ENCODE data around the gene CDC16.
"Not testable (repeated sequence)": the region's sequence is repeated elsewhere in the genome, so short reads cannot be mapped to it uniquely, and the experiment has no call there.

CDC16 gene

GRCh38 chr13:114249077-114249476 is 14.4 kb downstream of the CDC16 start:
- Histone ChIP-seq H3K4me1 (ENCODE audit: control insufficient read depth, insufficient read depth, low read length) (no peaks in the 10 kb centered on the region), H3K36me3 (ENCODE audit: control insufficient read depth, insufficient read depth, low read length) (peaks cover 38% of the 10 kb centered on the region), H3K9ac (ENCODE audit: low read depth, low read length) (no peak overlapping the region), H3K9me3 (ENCODE audit: control insufficient read depth, insufficient read depth, low read length) (no peaks in the 10 kb centered on the region), H3K27me3 (ENCODE audit: control insufficient read depth, insufficient read depth, low read length) (no peaks in the 10 kb centered on the region), H3K4me3 (ENCODE audit: low read depth, low read length) (no peak overlapping the region)

- H3K9ac ChIP-seq (ENCODE audit: low read depth, low read length); H3K27me3 ChIP-seq (ENCODE audit: control insufficient read depth, insufficient read depth, low read length); H3K9me3 ChIP-seq (ENCODE audit: control insufficient read depth, insufficient read depth, low read length); H3K4me1 ChIP-seq (ENCODE audit: control insufficient read depth, insufficient read depth, low read length); H3K4me3 ChIP-seq (ENCODE audit: low read depth, low read length): not testable (repeated sequence)
- peaks cover 24% of the 10 kb centered on the region for H3K36me3 ChIP-seq (ENCODE audit: control insufficient read depth, insufficient read depth, low read length)
Observed at GRCh38 chr13:114251639-114252440, 17.1 kb downstream of the CDC16 start.

GRCh38 chr13:114256547-114256946 is 21.9 kb downstream of the CDC16 start:
- Histone ChIP-seq H3K36me3 (ENCODE audit: control insufficient read depth, insufficient read depth, low read length) (peaks cover 32% of the 10 kb centered on the region), H3K9ac (ENCODE audit: low read depth, low read length) (no peak overlapping the region), H3K4me3 (ENCODE audit: low read depth, low read length) (no peak overlapping the region), H3K4me1 (ENCODE audit: control insufficient read depth, insufficient read depth, low read length) (peaks cover 14% of the 10 kb centered on the region), H3K9me3 (ENCODE audit: control insufficient read depth, insufficient read depth, low read length) (no peaks in the 10 kb centered on the region), H3K27me3 (ENCODE audit: control insufficient read depth, insufficient read depth, low read length) (no peaks in the 10 kb centered on the region)

GRCh38 chr13:114257014-114257413 is 22.3 kb downstream of the CDC16 start:
- Histone ChIP-seq H3K36me3 (ENCODE audit: control insufficient read depth, insufficient read depth, low read length) (peaks cover 32% of the 10 kb centered on the region), H3K9ac (ENCODE audit: low read depth, low read length) (no peak overlapping the region), H3K9me3 (ENCODE audit: control insufficient read depth, insufficient read depth, low read length) (no peaks in the 10 kb centered on the region), H3K27me3 (ENCODE audit: control insufficient read depth, insufficient read depth, low read length) (no peaks in the 10 kb centered on the region), H3K4me1 (ENCODE audit: control insufficient read depth, insufficient read depth, low read length) (peaks cover 14% of the 10 kb centered on the region), H3K4me3 (ENCODE audit: low read depth, low read length) (no peak overlapping the region)

GRCh38 chr13:114258589-114258988 is 23.9 kb downstream of the CDC16 start:
- Histone ChIP-seq H3K27me3 (ENCODE audit: control insufficient read depth, insufficient read depth, low read length) (no peaks in the 10 kb centered on the region), H3K36me3 (ENCODE audit: control insufficient read depth, insufficient read depth, low read length) (peaks cover 44% of the 10 kb centered on the region), H3K4me3 (ENCODE audit: low read depth, low read length) (no peak overlapping the region)

GRCh38 chr13:114259374-114259773 is 24.7 kb downstream of the CDC16 start:
- Histone ChIP-seq H3K9ac (ENCODE audit: low read depth, low read length) (no peak overlapping the region), H3K4me1 (ENCODE audit: control insufficient read depth, insufficient read depth, low read length) (peaks cover 14% of the 10 kb centered on the region), H3K36me3 (ENCODE audit: control insufficient read depth, insufficient read depth, low read length) (peaks cover 48% of the 10 kb centered on the region)

More at GRCh38 chr13:114258589-114258988, 23.9 kb downstream of the CDC16 start:
- H3K9me3 ChIP-seq (ENCODE audit: control insufficient read depth, insufficient read depth, low read length): no peaks in the 10 kb centered on the region
- H3K9ac ChIP-seq (ENCODE audit: low read depth, low read length): no peak overlapping the region
- peaks cover 14% of the 10 kb centered on the region for H3K4me1 ChIP-seq (ENCODE audit: control insufficient read depth, insufficient read depth, low read length)

GRCh38 chr13:114259974-114260373 is 25.3 kb downstream of the CDC16 start:
- H3K9ac ChIP-seq (ENCODE audit: low read depth, low read length): no peak overlapping the region
- no peak overlapping the region for H3K4me3 ChIP-seq (ENCODE audit: low read depth, low read length)
- H3K27me3 ChIP-seq (ENCODE audit: control insufficient read depth, insufficient read depth, low read length): no peaks in the 10 kb centered on the region
- peaks cover 14% of the 10 kb centered on the region for H3K4me1 ChIP-seq (ENCODE audit: control insufficient read depth, insufficient read depth, low read length)
- peaks cover 48% of the 10 kb centered on the region for H3K36me3 ChIP-seq (ENCODE audit: control insufficient read depth, insufficient read depth, low read length)
- H3K9me3 ChIP-seq (ENCODE audit: control insufficient read depth, insufficient read depth, low read length): no peaks in the 10 kb centered on the region

More at GRCh38 chr13:114259374-114259773, 24.7 kb downstream of the CDC16 start:
- H3K27me3 ChIP-seq (ENCODE audit: control insufficient read depth, insufficient read depth, low read length): no peaks in the 10 kb centered on the region
- no peak overlapping the region for H3K4me3 ChIP-seq (ENCODE audit: low read depth, low read length)
- H3K9me3 ChIP-seq (ENCODE audit: control insufficient read depth, insufficient read depth, low read length): no peaks in the 10 kb centered on the region

GRCh38 chr13:114260814-114261213 is 26.1 kb downstream of the CDC16 start:
- Histone ChIP-seq H3K36me3 (ENCODE audit: control insufficient read depth, insufficient read depth, low read length) (peaks cover 50% of the 10 kb centered on the region), H3K4me1 (ENCODE audit: control insufficient read depth, insufficient read depth, low read length) (peaks cover 14% of the 10 kb centered on the region), H3K27me3 (ENCODE audit: control insufficient read depth, insufficient read depth, low read length) (no peaks in the 10 kb centered on the region), H3K4me3 (ENCODE audit: low read depth, low read length) (no peak overlapping the region), H3K9me3 (ENCODE audit: control insufficient read depth, insufficient read depth, low read length) (no peaks in the 10 kb centered on the region), H3K9ac (ENCODE audit: low read depth, low read length) (no peak overlapping the region)

GRCh38 chr13:114261328-114261965 is 26.8 kb downstream of the CDC16 start:
- no peak overlapping the region for H3K9ac ChIP-seq (ENCODE audit: low read depth, low read length)
- no peak overlapping the region for H3K4me3 ChIP-seq (ENCODE audit: low read depth, low read length)
- no peaks in the 10 kb centered on the region for H3K27me3 ChIP-seq (ENCODE audit: control insufficient read depth, insufficient read depth, low read length)
- peaks cover 56% of the 10 kb centered on the region for H3K36me3 ChIP-seq (ENCODE audit: control insufficient read depth, insufficient read depth, low read length)
- H3K4me1 ChIP-seq (ENCODE audit: control insufficient read depth, insufficient read depth, low read length): peaks cover 8% of the 10 kb centered on the region
- H3K9me3 ChIP-seq (ENCODE audit: control insufficient read depth, insufficient read depth, low read length): no peaks in the 10 kb centered on the region

GRCh38 chr13:114263578-114263977 is 28.9 kb downstream of the CDC16 start:
- peaks cover 63% of the 10 kb centered on the region for H3K36me3 ChIP-seq (ENCODE audit: control insufficient read depth, insufficient read depth, low read length)
- no peaks in the 10 kb centered on the region for H3K9me3 ChIP-seq (ENCODE audit: control insufficient read depth, insufficient read depth, low read length)
- no peak overlapping the region for H3K9ac ChIP-seq (ENCODE audit: low read depth, low read length)
- H3K4me1 ChIP-seq (ENCODE audit: control insufficient read depth, insufficient read depth, low read length): no peaks in the 10 kb centered on the region
- no peaks in the 10 kb centered on the region for H3K27me3 ChIP-seq (ENCODE audit: control insufficient read depth, insufficient read depth, low read length)
- no peak overlapping the region for H3K4me3 ChIP-seq (ENCODE audit: low read depth, low read length)

GRCh38 chr13:114264313-114264712 is 29.6 kb downstream of the CDC16 start:
- H3K4me1 ChIP-seq (ENCODE audit: control insufficient read depth, insufficient read depth, low read length); H3K4me3 ChIP-seq (ENCODE audit: low read depth, low read length); H3K9me3 ChIP-seq (ENCODE audit: control insufficient read depth, insufficient read depth, low read length); H3K27me3 ChIP-seq (ENCODE audit: control insufficient read depth, insufficient read depth, low read length); H3K9ac ChIP-seq (ENCODE audit: low read depth, low read length): not testable (repeated sequence)
- H3K36me3 ChIP-seq (ENCODE audit: control insufficient read depth, insufficient read depth, low read length): peaks cover 65% of the 10 kb centered on the region

Measured in iPS-15b (cell line).